GM19043 (cell line): ENCODE data around the gene CCDC178.
"Not testable (repeated sequence)": the region's sequence is repeated elsewhere in the genome, so short reads cannot be mapped to it uniquely, and the experiment has no call there.

ENCODE experiments used
- ATAC-seq: cut with Tn5 transposase; IDR thresholded peaks from one replicate; pipeline ENCODE4 v1.9.1; 2021; ENCODE audit warnings: low read depth; ENCODE audit not compliant: unreplicated experiment

CCDC178 gene

GRCh38 chr18:33440060-33441043 lies at the start of gene CCDC178:
CCDC178 (minus strand) TSS chr18:33440721; CDS start chr18:33412088, 28,633 bp downstream.
- no peak for ATAC-seq

DNA sequence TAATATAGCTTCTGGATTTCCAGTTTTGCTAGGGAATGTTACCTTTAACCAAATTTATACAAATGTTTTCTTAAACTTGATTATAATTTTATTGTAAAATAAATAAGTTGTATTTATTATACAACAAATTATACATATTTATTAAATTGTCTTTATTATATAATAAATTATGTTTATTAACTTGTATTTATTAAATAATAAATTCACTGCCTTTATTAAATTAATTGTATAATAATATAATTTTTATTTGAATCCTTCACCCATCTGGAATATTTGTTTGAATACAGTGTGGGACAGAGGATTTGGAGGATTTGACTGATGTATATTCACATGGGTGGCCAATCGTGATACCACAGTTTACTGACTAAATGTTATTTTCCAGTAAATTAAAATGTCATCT lies 43.4 kb upstream of the CCDC178 start:
- ATAC-seq = no peak

GRCh38 chr18:33472509-33472908 lies 32.0 kb upstream of the CCDC178 start:
- no peak for ATAC-seq

GRCh38 chr18:33470216-33470615 lies 29.7 kb upstream of the CCDC178 start:
- no peak for ATAC-seq

DNA sequence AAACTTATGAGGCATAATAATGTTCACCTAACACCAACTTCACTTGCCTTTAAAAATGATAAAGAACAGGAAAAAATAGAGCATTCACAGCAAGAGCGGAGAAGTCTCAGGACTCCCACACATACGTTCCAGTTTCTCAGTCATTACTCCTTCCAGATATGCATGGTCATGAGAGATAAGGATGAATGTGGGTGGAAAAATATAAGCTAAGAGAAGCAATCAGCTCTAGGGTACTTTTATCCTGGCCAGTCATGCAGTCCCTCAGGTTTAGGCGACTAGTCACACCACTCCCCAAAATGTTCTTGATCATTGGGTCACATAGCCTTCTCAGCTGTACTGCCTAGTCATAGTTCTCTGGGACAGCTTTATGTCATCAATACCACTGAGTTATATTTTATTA lies 29.2 kb upstream of the CCDC178 start:
- no peak for ATAC-seq

GRCh38 chr18:33467531-33467930 lies 27.0 kb upstream of the CCDC178 start:
- ATAC-seq = no peak

DNA sequence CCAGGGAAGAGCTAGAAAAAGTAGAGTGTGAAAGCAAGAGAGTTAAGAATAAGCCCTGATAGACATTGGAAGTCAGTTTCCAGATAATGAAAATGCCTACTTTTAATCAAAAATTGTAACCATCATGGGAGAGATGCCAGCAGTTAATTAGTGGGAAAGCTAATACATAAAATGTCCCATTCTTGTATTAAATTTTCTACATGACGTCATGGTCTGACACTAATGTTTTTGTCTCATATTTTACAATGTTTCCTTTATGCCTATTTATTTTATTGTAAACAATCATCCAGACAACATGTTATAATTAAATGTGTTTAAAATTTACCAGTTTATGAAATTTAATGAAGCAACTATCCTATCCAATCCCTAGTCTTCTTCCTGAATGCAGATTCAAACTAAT lies 26.3 kb upstream of the CCDC178 start:
- no peak for ATAC-seq

DNA sequence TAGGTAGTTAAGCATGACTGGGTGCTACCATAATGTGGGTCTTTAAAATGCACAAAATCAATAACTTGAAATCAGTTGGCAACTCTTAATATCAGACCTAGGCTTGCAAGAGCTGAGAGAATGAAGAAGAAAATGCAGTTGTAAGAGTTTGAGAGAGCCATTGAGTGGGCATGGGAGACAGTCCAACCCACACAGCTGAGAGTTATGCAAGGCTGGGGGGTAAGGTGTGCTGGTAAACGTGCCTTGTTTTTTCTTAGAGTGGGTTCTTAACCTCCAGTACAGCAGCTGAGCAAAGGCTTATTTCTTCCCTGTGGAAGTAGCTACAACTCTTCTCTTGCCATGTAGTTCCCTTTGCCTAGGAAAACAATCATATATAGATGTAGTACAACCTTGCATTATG lies 20.2 kb upstream of the CCDC178 start:
- no peak for ATAC-seq

GRCh38 chr18:33459612-33460011 lies 19.1 kb upstream of the CCDC178 start:
- no peak for ATAC-seq

- no peak for ATAC-seq
Measured at GRCh38 chr18:33446604-33447003, 6.1 kb upstream of the CCDC178 start.

GRCh38 chr18:33444709-33445108 lies 4.2 kb upstream of the CCDC178 start:
- ATAC-seq = no peak

- ATAC-seq = no peak
Measured at GRCh38 chr18:33432857-33433256, 7.7 kb downstream of the CCDC178 start.

GRCh38 chr18:33427549-33427948 lies 13.0 kb downstream of the CCDC178 start:
- ATAC-seq = no peak

- ATAC-seq = no peak
Measured at GRCh38 chr18:33424266-33424946, 16.1 kb downstream of the CCDC178 start.

- no peak for ATAC-seq
Measured at GRCh38 chr18:33421225-33421624, 19.3 kb downstream of the CCDC178 start.

- no peak for ATAC-seq
Measured at GRCh38 chr18:33404244-33404873, 36.2 kb downstream of the CCDC178 start.

DNA sequence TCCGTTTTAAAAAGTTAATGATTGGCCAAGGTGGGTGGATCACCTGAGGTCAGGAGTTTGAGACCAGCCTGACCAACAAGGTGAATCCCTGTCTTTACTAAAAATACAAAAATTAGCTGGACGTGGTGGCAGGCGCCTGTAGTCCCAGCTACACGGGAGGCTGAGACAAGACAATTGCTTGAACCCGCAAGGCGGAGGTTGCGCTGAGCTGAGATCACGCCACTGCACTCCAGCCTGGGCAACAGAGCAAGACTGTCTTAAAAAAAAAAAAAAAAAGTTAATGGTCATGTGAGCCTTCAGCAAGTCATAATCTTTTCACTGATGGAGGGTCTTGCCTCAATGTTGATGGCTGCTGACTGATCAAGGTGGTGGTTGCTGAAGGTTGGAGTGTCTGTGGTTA lies 41.6 kb downstream of the CCDC178 start:
- not testable (repeated sequence) for ATAC-seq

GRCh38 chr18:33375829-33376228 lies 64.7 kb downstream of the CCDC178 start:
- no peak for ATAC-seq

DNA sequence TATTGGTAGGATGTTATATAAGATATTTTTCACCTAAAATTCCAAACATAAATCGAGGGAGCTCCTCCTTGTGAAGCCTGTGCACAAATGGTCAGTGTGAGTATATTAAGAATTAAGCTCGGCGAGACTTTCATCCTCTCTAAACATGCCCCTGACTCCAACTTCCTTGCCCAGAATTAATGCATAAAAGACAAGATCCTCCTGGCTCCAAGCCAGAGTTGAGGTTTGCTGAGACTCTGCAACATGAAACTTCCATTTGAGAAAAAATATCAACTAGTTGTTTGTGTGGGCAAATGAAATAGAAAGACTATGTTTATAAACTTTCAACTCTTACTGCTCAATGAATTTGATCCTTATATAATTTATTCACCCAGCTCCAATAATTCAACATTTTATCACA lies 68.1 kb downstream of the CCDC178 start:
- no peak for ATAC-seq

GRCh38 chr18:33369711-33370449 lies 70.6 kb downstream of the CCDC178 start:
- no peak for ATAC-seq

DNA sequence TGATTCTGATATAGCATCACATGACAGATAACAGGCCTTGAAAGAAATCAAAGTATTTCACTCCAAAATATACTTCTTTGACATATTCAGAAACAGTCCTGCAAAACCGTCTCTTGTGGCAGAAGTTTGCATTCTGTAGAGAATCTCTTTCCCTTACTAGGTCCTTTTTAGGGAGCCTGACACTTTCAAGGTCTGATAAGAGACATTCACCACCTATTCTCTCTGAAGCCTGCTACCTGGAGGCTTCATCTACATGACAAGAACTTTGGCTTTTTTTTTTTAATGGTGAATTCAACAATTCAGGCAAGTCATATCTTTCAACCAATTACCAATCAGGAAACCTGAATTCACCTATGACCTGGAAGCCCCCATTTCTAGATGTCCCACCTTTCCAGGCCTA lies 83.8 kb downstream of the CCDC178 start:
- ATAC-seq = no peak
